ENCODE results near the gene EFHC2.
"Not testable (repeated sequence)": the region's sequence is repeated elsewhere in the genome, so short reads cannot be mapped to it uniquely, and the experiment has no call there.

Gene EFHC2

DNA sequence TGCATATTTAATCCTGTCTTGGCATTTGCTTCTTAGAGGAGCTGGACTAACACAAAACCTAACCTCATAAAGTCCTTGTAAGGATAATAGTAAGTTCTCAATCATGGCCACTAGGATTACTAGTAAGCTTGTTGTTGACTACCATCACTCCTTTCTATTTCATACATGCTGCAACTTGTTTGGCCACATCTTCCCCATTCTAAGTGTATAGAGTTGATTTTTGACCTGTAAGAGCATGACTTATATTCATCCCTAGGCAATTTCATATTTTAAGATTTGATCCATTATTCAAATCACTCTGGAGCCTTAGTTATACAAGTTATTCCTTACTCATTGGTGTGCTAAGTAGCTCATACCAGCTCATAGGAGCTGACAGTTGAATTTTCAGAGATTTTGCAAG is 109.4 kb downstream of the EFHC2 start:
- Mint-ChIP-seq H3K27ac (no peak overlapping the region), H3K4me3 (no peak overlapping the region), H3K27me3 (peaks cover 18% of the 10 kb centered on the region), H3K4me1 (ENCODE audit: low read depth) (peaks cover 4% of the 10 kb centered on the region), H3K36me3 (ENCODE audit: low read depth) (no peaks in the 10 kb centered on the region), H3K9me3 (no peaks in the 10 kb centered on the region)
- no peak for DNase-seq

- DNase-seq: no peak
- Mint-ChIP-seq H3K4me1 (ENCODE audit: low read depth) (peaks cover 4% of the 10 kb centered on the region), H3K9me3 (no peaks in the 10 kb centered on the region), H3K4me3 (no peak overlapping the region), H3K36me3 (ENCODE audit: low read depth) (no peaks in the 10 kb centered on the region), H3K27ac (no peak overlapping the region), H3K27me3 (peaks cover 4% of the 10 kb centered on the region)
Observed at GRCh38 chrX:44232081-44232480, 111.4 kb downstream of the EFHC2 start.

DNA sequence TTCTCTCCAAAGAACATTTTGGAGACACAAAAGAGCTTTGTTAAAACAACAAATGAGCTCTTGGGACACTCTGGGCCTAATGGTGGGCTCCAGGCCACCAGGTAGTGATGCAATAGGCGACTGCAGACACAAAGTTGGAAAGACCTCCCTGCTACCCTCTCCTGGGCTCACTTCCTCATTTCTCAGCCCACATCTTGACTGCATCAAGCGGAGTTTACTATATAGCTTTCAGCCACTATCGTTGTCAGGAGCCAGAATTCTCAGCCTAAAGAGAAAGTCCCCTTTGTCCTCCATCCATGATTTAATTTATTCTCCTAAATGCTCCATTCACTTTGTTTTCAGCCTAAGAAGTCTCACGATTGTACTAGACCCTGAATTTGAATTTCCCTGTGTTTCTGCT is 114.9 kb downstream of the EFHC2 start:
- Mint-ChIP-seq H3K9me3 (no peaks in the 10 kb centered on the region), H3K27me3 (peaks cover 3% of the 10 kb centered on the region), H3K36me3 (ENCODE audit: low read depth) (no peaks in the 10 kb centered on the region), H3K4me3 (no peak overlapping the region), H3K27ac (no peak overlapping the region), H3K4me1 (ENCODE audit: low read depth) (no peaks in the 10 kb centered on the region)
- DNase-seq: no peak

GRCh38 chrX:44227991-44228390 is 115.5 kb downstream of the EFHC2 start:
- DNase-seq: no peak
- Mint-ChIP-seq H3K4me1 (ENCODE audit: low read depth) (no peaks in the 10 kb centered on the region), H3K9me3 (no peaks in the 10 kb centered on the region), H3K27ac (no peak overlapping the region), H3K4me3 (no peak overlapping the region), H3K27me3 (peaks cover 3% of the 10 kb centered on the region), H3K36me3 (ENCODE audit: low read depth) (no peaks in the 10 kb centered on the region)

DNA sequence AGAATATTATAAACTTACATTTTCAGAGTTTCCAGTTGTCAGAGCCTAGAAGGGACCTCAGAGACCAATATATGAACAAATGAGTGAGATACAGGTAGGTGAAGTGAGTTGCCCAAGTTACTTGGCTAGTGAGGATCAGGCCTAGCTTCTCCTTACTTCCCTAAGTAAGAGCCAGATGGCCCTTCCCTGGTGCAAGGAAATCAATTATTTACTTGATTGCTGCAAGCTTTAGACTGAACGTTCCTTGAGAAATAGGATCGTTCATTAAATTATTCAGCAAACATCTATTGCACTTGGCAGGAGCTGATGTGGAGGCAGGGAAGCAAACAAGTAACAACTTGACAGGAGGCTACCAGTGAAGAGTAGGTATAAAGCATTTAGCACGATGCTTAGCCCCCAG is 117.8 kb downstream of the EFHC2 start:
- Mint-ChIP-seq H3K9me3 (no peaks in the 10 kb centered on the region), H3K4me3 (no peak overlapping the region), H3K27ac (no peak overlapping the region)

DNA sequence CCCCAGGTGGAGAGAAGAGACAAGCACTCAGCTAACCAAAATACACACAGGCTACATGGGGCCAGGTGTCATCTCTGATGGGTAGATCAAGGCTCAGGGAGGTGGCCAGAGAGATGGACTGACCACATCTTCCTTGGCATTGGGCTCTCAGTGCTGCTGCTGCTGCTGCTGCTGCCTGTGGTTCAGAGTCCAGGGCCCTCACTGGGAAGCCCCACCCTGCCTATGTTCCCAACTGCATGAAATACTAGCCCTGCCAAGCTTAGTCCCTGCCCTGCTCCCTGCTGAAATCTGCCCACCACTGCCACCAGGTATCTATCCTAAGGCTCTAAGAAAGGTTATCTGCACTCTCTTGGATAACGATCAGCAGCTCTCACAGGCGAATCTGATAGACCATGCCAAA is 118.7 kb downstream of the EFHC2 start:
- Mint-ChIP-seq H3K4me3 (no peak overlapping the region), H3K27me3 (peaks cover 7% of the 10 kb centered on the region)
- DNase-seq: no peak

More for the DNA sequence above, 117.8 kb downstream of the EFHC2 start:
- no peaks in the 10 kb centered on the region for H3K4me1 Mint-ChIP-seq (ENCODE audit: low read depth)
- no peaks in the 10 kb centered on the region for H3K36me3 Mint-ChIP-seq (ENCODE audit: low read depth)
- peaks cover 7% of the 10 kb centered on the region for H3K27me3 Mint-ChIP-seq
- no peak for DNase-seq

DNA sequence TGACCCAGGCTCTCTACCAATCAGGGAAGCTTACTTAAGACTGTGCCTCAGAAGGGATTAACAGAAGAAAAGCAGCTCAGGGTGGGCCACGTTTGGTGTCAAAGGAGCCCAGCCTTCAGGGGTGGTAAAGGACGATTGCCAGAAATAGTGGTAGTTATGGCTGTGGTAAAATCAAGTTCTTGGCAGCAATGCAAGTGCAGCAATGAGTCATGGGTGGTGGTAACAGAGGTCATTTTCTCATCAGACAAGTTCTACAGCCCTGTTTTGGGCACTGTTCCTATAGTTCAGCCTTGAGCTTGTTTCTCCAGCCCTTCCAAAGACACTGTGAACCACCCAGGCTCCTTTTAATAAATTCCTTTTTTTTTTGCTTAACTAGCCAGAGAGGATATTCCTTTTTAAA is 120.3 kb downstream of the EFHC2 start:
- Mint-ChIP-seq H3K4me1 (ENCODE audit: low read depth) (no peaks in the 10 kb centered on the region), H3K36me3 (ENCODE audit: low read depth) (no peaks in the 10 kb centered on the region), H3K9me3 (no peaks in the 10 kb centered on the region), H3K4me3 (no peak overlapping the region), H3K27ac (no peak overlapping the region), H3K27me3 (peaks cover 11% of the 10 kb centered on the region)
- DNase-seq: no peak

More for the DNA sequence above, 118.7 kb downstream of the EFHC2 start:
- Mint-ChIP-seq H3K36me3 (ENCODE audit: low read depth) (no peaks in the 10 kb centered on the region), H3K9me3 (no peaks in the 10 kb centered on the region), H3K27ac (no peak overlapping the region), H3K4me1 (ENCODE audit: low read depth) (no peaks in the 10 kb centered on the region)

GRCh38 chrX:44218465-44218864 is 125.0 kb downstream of the EFHC2 start:
- DNase-seq: no peak

DNA sequence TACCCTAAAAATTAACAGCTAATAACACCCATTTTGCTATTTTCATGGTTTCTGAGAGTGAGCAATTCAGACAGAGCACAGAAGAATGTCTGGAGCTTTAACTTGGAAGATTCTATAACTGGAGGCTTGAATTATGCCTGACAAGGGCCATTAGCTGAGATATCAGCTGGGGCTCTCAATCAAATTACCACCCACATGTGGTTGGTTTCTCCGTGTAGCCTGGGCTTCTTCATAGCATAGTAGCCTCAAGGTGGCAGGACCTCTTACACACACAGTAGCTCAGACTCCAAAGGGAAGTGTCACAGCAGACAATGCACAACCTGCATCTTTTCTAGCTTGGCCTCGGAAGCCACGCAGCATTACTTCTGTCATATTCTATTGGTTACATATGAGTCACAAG is 127.3 kb downstream of the EFHC2 start:
- Mint-ChIP-seq H3K9me3 (no peaks in the 10 kb centered on the region), H3K4me1 (ENCODE audit: low read depth) (no peaks in the 10 kb centered on the region), H3K4me3 (no peak overlapping the region), H3K36me3 (ENCODE audit: low read depth) (no peaks in the 10 kb centered on the region), H3K27ac (no peak overlapping the region), H3K27me3 (peaks cover 18% of the 10 kb centered on the region)
- no peak for DNase-seq

More at GRCh38 chrX:44218465-44218864, 125.0 kb downstream of the EFHC2 start:
- Mint-ChIP-seq H3K36me3 (ENCODE audit: low read depth) (no peaks in the 10 kb centered on the region), H3K27ac (no peak overlapping the region), H3K27me3 (peaks cover 15% of the 10 kb centered on the region), H3K4me3 (no peak overlapping the region), H3K9me3 (no peaks in the 10 kb centered on the region), H3K4me1 (ENCODE audit: low read depth) (no peaks in the 10 kb centered on the region)

- Mint-ChIP-seq H3K27ac (no peak overlapping the region), H3K9me3 (peaks cover 2% of the 10 kb centered on the region), H3K36me3 (ENCODE audit: low read depth) (no peaks in the 10 kb centered on the region), H3K27me3 (peaks cover 38% of the 10 kb centered on the region), H3K4me1 (ENCODE audit: low read depth) (no peaks in the 10 kb centered on the region), H3K4me3 (no peak overlapping the region)
- no peak for DNase-seq
Observed at GRCh38 chrX:44203791-44204190, 139.7 kb downstream of the EFHC2 start.

DNA sequence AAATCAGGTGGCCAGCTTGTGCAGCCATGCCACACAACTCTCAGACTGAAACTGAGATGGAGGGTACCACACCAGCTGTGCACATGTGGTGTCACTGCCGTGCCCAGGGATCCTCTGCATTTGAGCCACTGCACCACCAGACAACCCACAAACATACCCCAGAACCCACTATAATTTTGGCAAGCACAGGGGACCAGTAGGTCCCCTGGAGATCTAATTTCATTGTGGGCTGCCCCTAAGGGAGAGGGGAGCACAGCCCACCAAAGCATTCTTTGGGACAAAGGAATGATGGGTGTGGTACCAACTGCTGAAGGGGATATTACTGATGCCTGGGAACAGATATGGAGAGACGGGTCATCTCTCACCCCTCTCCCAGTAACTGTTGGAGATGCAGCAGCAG is 140.9 kb downstream of the EFHC2 start:
- Mint-ChIP-seq H3K27me3 (peaks cover 38% of the 10 kb centered on the region), H3K4me3 (no peak overlapping the region), H3K36me3 (ENCODE audit: low read depth) (no peaks in the 10 kb centered on the region), H3K27ac (no peak overlapping the region), H3K4me1 (ENCODE audit: low read depth) (no peaks in the 10 kb centered on the region), H3K9me3 (peaks cover 2% of the 10 kb centered on the region)
- DNase-seq: no peak

GRCh38 chrX:44189116-44189515 is 154.4 kb downstream of the EFHC2 start:
- Mint-ChIP-seq H3K27me3 (peaks cover 5% of the 10 kb centered on the region), H3K9me3 (no peaks in the 10 kb centered on the region), H3K4me3 (no peak overlapping the region), H3K4me1 (ENCODE audit: low read depth) (no peaks in the 10 kb centered on the region), H3K27ac (no peak overlapping the region), H3K36me3 (ENCODE audit: low read depth) (no peaks in the 10 kb centered on the region)
- DNase-seq: no peak

- not testable (repeated sequence) for H3K36me3 Mint-ChIP-seq (ENCODE audit: low read depth); DNase-seq; H3K27me3 Mint-ChIP-seq; H3K9me3 Mint-ChIP-seq; H3K4me1 Mint-ChIP-seq (ENCODE audit: low read depth); H3K4me3 Mint-ChIP-seq; H3K27ac Mint-ChIP-seq
Observed at GRCh38 chrX:44187915-44188314, 155.6 kb downstream of the EFHC2 start.

GRCh38 chrX:44183329-44183728 is 160.1 kb downstream of the EFHC2 start:
- Mint-ChIP-seq H3K27me3 (no peaks in the 10 kb centered on the region), H3K4me3 (no peak overlapping the region), H3K36me3 (ENCODE audit: low read depth) (no peaks in the 10 kb centered on the region), H3K9me3 (no peaks in the 10 kb centered on the region), H3K4me1 (ENCODE audit: low read depth) (no peaks in the 10 kb centered on the region), H3K27ac (no peak overlapping the region)
- DNase-seq: no peak

- no peak for DNase-seq
- Mint-ChIP-seq H3K36me3 (ENCODE audit: low read depth) (no peaks in the 10 kb centered on the region), H3K27ac (no peak overlapping the region), H3K4me3 (no peak overlapping the region), H3K4me1 (ENCODE audit: low read depth) (no peaks in the 10 kb centered on the region), H3K27me3 (peaks cover 12% of the 10 kb centered on the region), H3K9me3 (peaks cover 4% of the 10 kb centered on the region)
Observed at GRCh38 chrX:44178274-44179053, 165.0 kb downstream of the EFHC2 start.

DNA sequence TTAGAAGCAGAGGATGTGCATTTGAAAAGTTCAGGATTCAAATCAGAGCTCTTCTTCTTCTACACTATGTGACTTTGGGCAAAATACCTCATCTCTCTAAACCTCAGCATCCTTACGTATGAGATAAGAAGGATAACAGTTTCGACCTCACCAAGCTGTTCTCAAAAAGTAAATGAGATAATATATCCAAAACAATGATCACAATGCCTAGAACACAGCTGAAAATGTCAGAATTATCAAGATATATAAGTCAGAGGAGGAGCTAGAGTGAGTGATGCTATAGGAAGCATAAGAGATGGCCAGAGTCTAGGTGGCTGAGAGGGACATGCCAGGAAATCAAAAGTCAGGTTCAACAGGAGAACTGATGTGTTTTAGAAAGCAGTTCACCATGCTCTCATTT is 168.0 kb downstream of the EFHC2 start:
- Mint-ChIP-seq H3K4me1 (ENCODE audit: low read depth) (no peaks in the 10 kb centered on the region), H3K4me3 (no peak overlapping the region), H3K36me3 (ENCODE audit: low read depth) (no peaks in the 10 kb centered on the region), H3K27me3 (peaks cover 25% of the 10 kb centered on the region), H3K27ac (no peak overlapping the region), H3K9me3 (peaks cover 4% of the 10 kb centered on the region)
- DNase-seq: no peak
